Measurements from ENCODE around the gene LBR.

LBR gene

GRCh38 chr1:225442123-225442505 is 14.3 kb upstream of the LBR start:
- Histone ChIP-seq H3K9me3 (ENCODE audit: insufficient read depth, low read depth, low read length) (no peaks in the 10 kb centered on the region), H3K9me2 (replicated peaks; ENCODE audit: low read depth, low read length) (no peaks in the 10 kb centered on the region), H3K4me3 (ENCODE audit: low read length, poor library complexity, severe bottlenecking) (no peak overlapping the region), H3K27me3 (ENCODE audit: insufficient read depth, low read length, poor library complexity, severe bottlenecking) (no peaks in the 10 kb centered on the region), H3K9ac (ENCODE audit: low read depth, low read length, poor library complexity, severe bottlenecking) (peak overlapping the region; percentile 21), H3F3A (ENCODE audit: low read depth) (peaks cover 2% of the 10 kb centered on the region; the same call in 1 of the 2 replicates), H3K4me2 (ENCODE audit: low read depth, low read length, poor library complexity, severe bottlenecking) (no peak overlapping the region), H3K36me3 (ENCODE audit: insufficient read depth, low read length) (no peaks in the 10 kb centered on the region), H3K79me2 (ENCODE audit: insufficient read depth, low read length) (no peaks in the 10 kb centered on the region), H4K20me1 (ENCODE audit: insufficient read depth, low read length, poor library complexity, severe bottlenecking) (no peaks in the 10 kb centered on the region), H2AFZ (ENCODE audit: low read length) (peak overlapping the region; percentile 47), H3K4me1 (ENCODE audit: insufficient read depth, low read length, poor library complexity, severe bottlenecking) (peaks cover 53% of the 10 kb centered on the region)
- TF ChIP-seq, protein P1, sequence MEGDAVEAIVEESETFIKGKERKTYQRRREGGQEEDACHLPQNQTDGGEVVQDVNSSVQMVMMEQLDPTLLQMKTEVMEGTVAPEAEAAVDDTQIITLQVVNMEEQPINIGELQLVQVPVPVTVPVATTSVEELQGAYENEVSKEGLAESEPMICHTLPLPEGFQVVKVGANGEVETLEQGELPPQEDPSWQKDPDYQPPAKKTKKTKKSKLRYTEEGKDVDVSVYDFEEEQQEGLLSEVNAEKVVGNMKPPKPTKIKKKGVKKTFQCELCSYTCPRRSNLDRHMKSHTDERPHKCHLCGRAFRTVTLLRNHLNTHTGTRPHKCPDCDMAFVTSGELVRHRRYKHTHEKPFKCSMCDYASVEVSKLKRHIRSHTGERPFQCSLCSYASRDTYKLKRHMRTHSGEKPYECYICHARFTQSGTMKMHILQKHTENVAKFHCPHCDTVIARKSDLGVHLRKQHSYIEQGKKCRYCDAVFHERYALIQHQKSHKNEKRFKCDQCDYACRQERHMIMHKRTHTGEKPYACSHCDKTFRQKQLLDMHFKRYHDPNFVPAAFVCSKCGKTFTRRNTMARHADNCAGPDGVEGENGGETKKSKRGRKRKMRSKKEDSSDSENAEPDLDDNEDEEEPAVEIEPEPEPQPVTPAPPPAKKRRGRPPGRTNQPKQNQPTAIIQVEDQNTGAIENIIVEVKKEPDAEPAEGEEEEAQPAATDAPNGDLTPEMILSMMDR (conservative IDR thresholded peaks at IDR 0.05; ENCODE audit: low read length): no peak
- TF ChIP-seq EZH2phosphoT487 (IDR thresholded peaks at IDR 0.05; ENCODE audit: borderline replicate concordance): no peak

GRCh38 chr1:225441314-225442122 is 13.7 kb upstream of the LBR start:
- TF ChIP-seq, protein P1 (conservative IDR thresholded peaks at IDR 0.05; ENCODE audit: low read length): peak; percentile 69
- TF ChIP-seq EZH2phosphoT487 (IDR thresholded peaks at IDR 0.05; ENCODE audit: borderline replicate concordance): no peak
- H3K9ac ChIP-seq (ENCODE audit: low read depth, low read length, poor library complexity, severe bottlenecking): peak overlapping the region; percentile 21
- no peaks in the 10 kb centered on the region for H3K9me2 ChIP-seq (replicated peaks; ENCODE audit: low read depth, low read length)
- no peak overlapping the region for H3K4me2 ChIP-seq (ENCODE audit: low read depth, low read length, poor library complexity, severe bottlenecking)
- no peaks in the 10 kb centered on the region for H3K27me3 ChIP-seq (ENCODE audit: insufficient read depth, low read length, poor library complexity, severe bottlenecking)
- H3K79me2 ChIP-seq (ENCODE audit: insufficient read depth, low read length): no peaks in the 10 kb centered on the region
- H3K36me3 ChIP-seq (ENCODE audit: insufficient read depth, low read length): no peaks in the 10 kb centered on the region
- peaks cover 47% of the 10 kb centered on the region for H3K4me1 ChIP-seq (ENCODE audit: insufficient read depth, low read length, poor library complexity, severe bottlenecking)
- H3K9me3 ChIP-seq (ENCODE audit: insufficient read depth, low read depth, low read length): no peaks in the 10 kb centered on the region
- peaks cover 2% of the 10 kb centered on the region; the same call in 1 of the 2 replicates for H3F3A ChIP-seq (ENCODE audit: low read depth)
- H4K20me1 ChIP-seq (ENCODE audit: insufficient read depth, low read length, poor library complexity, severe bottlenecking): no peaks in the 10 kb centered on the region
- peak overlapping the region; percentile 47 for H2AFZ ChIP-seq (ENCODE audit: low read length)
- H3K4me3 ChIP-seq (ENCODE audit: low read length, poor library complexity, severe bottlenecking): no peak overlapping the region

DNA sequence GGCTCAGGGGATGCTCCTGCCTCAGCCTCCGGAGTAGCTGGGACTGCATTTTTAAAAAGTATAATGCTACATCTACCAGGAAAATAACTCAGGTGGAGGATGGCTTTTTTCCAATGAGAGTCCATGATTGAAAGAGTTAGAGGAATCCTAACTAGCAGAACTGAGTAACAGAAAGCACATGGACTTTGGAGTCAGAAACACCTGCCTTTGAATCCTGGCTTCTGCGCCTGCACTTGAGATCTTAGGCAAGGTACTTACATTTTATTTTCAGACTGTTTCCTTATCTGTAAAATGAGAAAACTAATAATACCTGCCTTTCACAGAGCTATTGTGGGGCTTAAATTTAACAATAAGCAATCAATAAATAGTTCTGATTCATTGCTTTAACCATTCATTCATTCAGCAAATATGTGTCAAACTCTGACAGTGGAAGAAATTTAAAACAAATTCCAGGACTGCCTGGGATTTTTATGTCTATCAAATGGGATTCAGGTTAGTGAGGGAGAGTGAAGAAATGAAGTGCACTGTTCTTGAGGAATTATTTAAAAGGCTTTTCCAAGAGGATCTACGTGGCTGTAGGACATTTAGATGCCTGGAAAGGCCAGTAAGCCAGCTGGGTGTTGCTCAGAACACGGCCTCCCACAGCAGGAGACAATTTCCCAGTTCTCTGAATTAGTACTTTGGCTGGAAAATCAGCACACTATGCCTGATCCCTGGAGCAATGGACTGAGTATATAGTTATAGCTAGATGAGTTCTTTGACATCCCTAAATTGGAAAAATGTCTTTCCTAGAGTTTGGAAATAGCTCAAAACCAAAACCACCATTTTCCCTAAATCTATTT is 12.8 kb upstream of the LBR start:
- Histone ChIP-seq H2AFZ (ENCODE audit: low read length) (no peak overlapping the region), H3K36me3 (ENCODE audit: insufficient read depth, low read length) (no peaks in the 10 kb centered on the region), H3K9ac (ENCODE audit: low read depth, low read length, poor library complexity, severe bottlenecking) (no peak overlapping the region), H3K79me2 (ENCODE audit: insufficient read depth, low read length) (no peaks in the 10 kb centered on the region), H3F3A (ENCODE audit: low read depth) (peaks cover 2% of the 10 kb centered on the region; the same call in 1 of the 2 replicates), H3K9me3 (ENCODE audit: insufficient read depth, low read depth, low read length) (no peaks in the 10 kb centered on the region), H4K20me1 (ENCODE audit: insufficient read depth, low read length, poor library complexity, severe bottlenecking) (no peaks in the 10 kb centered on the region), H3K4me1 (ENCODE audit: insufficient read depth, low read length, poor library complexity, severe bottlenecking) (peaks cover 38% of the 10 kb centered on the region), H3K27me3 (ENCODE audit: insufficient read depth, low read length, poor library complexity, severe bottlenecking) (no peaks in the 10 kb centered on the region), H3K4me2 (ENCODE audit: low read depth, low read length, poor library complexity, severe bottlenecking) (no peak overlapping the region), H3K4me3 (ENCODE audit: low read length, poor library complexity, severe bottlenecking) (no peak overlapping the region), H3K9me2 (replicated peaks; ENCODE audit: low read depth, low read length) (no peaks in the 10 kb centered on the region)
- no peak for TF ChIP-seq EZH2phosphoT487 (IDR thresholded peaks at IDR 0.05; ENCODE audit: borderline replicate concordance)
- TF ChIP-seq, protein P1 (conservative IDR thresholded peaks at IDR 0.05; ENCODE audit: low read length): no peak
